Esophagus squamous epithelium (tissue), 5 donors: ENCODE results near the gene DEAF1. TPM values are rescaled to one million over a fixed set of nuclear protein-coding genes. Genes with fewer than 3 reads are reported as not detected.
A peak's percentile ranks its signal among the peaks of the same experiment; 100 is the strongest.

ENCODE experiments used
- DNase-seq: peaks from one replicate; lab custom pipeline; 2025; lab: John Stamatoyannopoulos, UW
- H3K27ac ChIP-seq, 4 donors: fragments of 200-600 bp; sonication (generic); one replicate each; pipeline ENCODE4 v1.5.1; 2016 to 2019; ENCODE audit warnings: mild to moderate bottlenecking in 1 of 4
- H3K27me3 ChIP-seq, 4 donors: fragments of 200-600 bp; sonication (generic); 1 replicate in 3 of 4; 2 replicates in 1 of 4; pipeline versions ENCODE4 v1.5.1 to v1.6.0; 2017 to 2021; ENCODE audit warnings: antibody characterized with exemption in 1 of 4
- H3K36me3 ChIP-seq, 3 donors: fragments of 200-600 bp; sonication (generic); one replicate each; pipeline ENCODE4 v1.5.1; 2016 to 2019
- H3K4me1 ChIP-seq, 3 donors: fragments of 200-600 bp; sonication (generic); one replicate each; pipeline ENCODE4 v1.5.1; 2017 to 2019
- H3K4me3 ChIP-seq, 4 donors: fragments of 200-600 bp; sonication (generic); 1 replicate in 3 of 4; 2 replicates in 1 of 4; pipeline ENCODE4 v1.5.1; 2016 to 2019; ENCODE audit warnings: mild to moderate bottlenecking in 2 of 4, moderate library complexity in 1 of 4
- H3K9me3 ChIP-seq, 3 donors: fragments of 200-600 bp; sonication (generic); one replicate each; pipeline ENCODE4 v1.5.1; 2016 to 2019
- CTCF ChIP-seq, 6 experiments: fragments of 450-650 bp in 4 of 6; fragments of 200-600 bp in 2 of 6; sonication (generic) in 2 of 6; IDR thresholded peaks; one replicate each; pipeline ENCODE4 v1.5.1; 2016 to 2019; ENCODE audit warnings: antibody characterized with exemption in 6 of 6, mild to moderate bottlenecking in 4 of 6, moderate library complexity in 4 of 6
- POLR2A ChIP-seq, 4 donors: fragments of 450-650 bp; IDR thresholded peaks; one replicate each; pipeline ENCODE4 v1.6.1; 2017; ENCODE audit warnings: antibody characterized with exemption in 4 of 4, mild to moderate bottlenecking in 4 of 4, moderate library complexity in 3 of 4
- WGBS, 2 donors: methylation state at CpG; one replicate each; pipeline ENCODE4 v1.1.5; 2018; 5-methylcytosine and 5-hydroxymethylcytosine counted together
- intact Hi-C: fragments of 100-400 bp; cut with DNase I; formaldehyde crosslinking; loops from one replicate; pipeline ENCODE4 v1.15.0; 2022
- total RNA-seq, 4 donors: library from RNA; depleted of rRNA; stranded (reverse); fragments of >200 nt; gene quantifications; one replicate each; pipeline ENCODE4 v1.1.0, GENCODE V29; 2016
- donor health status: DM: yes; HTN: yes; CAD: no.

Gene DEAF1
- total RNA-seq, 4 donors from 2014 or later: 18.3 to 45.0 (median 25.4) TPM

GRCh38 chr11:678297-678696 lies 16.7 kb downstream of the DEAF1 start:
- 78 to 89% methylated on average over 1 to 2 of the region's 3 CpGs for WGBS, 2 donors
- no peak overlapping the region for H3K4me3 ChIP-seq
- no peaks in the 10 kb centered on the region for H3K27me3 ChIP-seq
- no peak for DNase-seq
- intact Hi-C loops: no loop called here
- no peaks in the 10 kb centered on the region for H3K9me3 ChIP-seq
- TF ChIP-seq CTCF (IDR thresholded peaks at IDR 0.05) (no peak), POLR2A (IDR thresholded peaks at IDR 0.05) (no peak)
- H3K36me3 ChIP-seq: peaks cover 19 to 95% (median 23%) of the 10 kb centered on the region in 3 donors
- H3K4me1 ChIP-seq: no peaks in the 10 kb centered on the region
- H3K27ac ChIP-seq: no peak overlapping the region

- intact Hi-C loops: no loop called here
- no peaks in the 10 kb centered on the region for H3K4me1 ChIP-seq
- TF ChIP-seq POLR2A (IDR thresholded peaks at IDR 0.05) (no peak), CTCF (IDR thresholded peaks at IDR 0.05) (no peak)
- no peak for DNase-seq
- WGBS, 2 donors: 80 to 81% methylated on average over 6 to 8 of the region's 17 CpGs
- peaks cover 16 to 92% (median 30%) of the 10 kb centered on the region in 3 donors for H3K36me3 ChIP-seq
- H3K27ac ChIP-seq: no peak overlapping the region
- no peak overlapping the region for H3K4me3 ChIP-seq
- H3K9me3 ChIP-seq: no peaks in the 10 kb centered on the region
- H3K27me3 ChIP-seq: no peaks in the 10 kb centered on the region
Measured at GRCh38 chr11:674406-674805, 20.6 kb downstream of the DEAF1 start.

DNA sequence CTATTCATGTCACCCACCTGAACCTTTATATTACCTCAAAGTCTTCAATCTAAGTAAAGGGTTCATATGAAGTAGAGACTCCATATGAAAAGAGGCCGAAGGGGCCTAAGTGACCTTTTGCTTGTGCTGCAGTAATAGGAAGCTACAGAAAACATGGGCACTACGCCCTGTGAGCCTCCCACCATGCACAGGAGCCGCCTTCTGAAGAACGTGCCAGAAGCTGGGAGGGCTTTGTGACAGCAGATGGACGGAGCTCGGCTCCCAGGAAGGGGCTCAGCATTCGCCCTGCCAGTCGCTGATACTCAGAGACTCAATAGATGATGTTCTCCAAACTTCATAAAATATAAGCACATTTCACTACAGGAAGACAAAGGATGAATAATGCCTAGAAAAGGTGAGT lies 21.2 kb downstream of the DEAF1 start:
- H3K27ac ChIP-seq: no peak overlapping the region
- H3K36me3 ChIP-seq: peaks cover 15 to 90% (median 30%) of the 10 kb centered on the region in 3 donors
- DNase-seq: no peak
- no peak overlapping the region for H3K4me3 ChIP-seq
- TF ChIP-seq CTCF (IDR thresholded peaks at IDR 0.05): no peak
- no peak for TF ChIP-seq POLR2A (IDR thresholded peaks at IDR 0.05)
- no peaks in the 10 kb centered on the region for H3K4me1 ChIP-seq
- no peaks in the 10 kb centered on the region for H3K9me3 ChIP-seq
- intact Hi-C loops: no loop called here
- no peaks in the 10 kb centered on the region for H3K27me3 ChIP-seq
- 93 to 97% methylated on average over 8 of the region's 8 CpGs for WGBS, 2 donors

- TF ChIP-seq POLR2A (IDR thresholded peaks at IDR 0.05): no peak
- TF ChIP-seq CTCF (IDR thresholded peaks at IDR 0.05): no peak
- Histone ChIP-seq H3K27me3 (no peaks in the 10 kb centered on the region), H3K4me3 (no peak overlapping the region), H3K4me1 (peaks cover 6 to 16% (median 11%) of the 10 kb centered on the region in 3 donors), H3K9me3 (no peaks in the 10 kb centered on the region), H3K27ac (peak overlapping the region; percentile 11 to 79 (median 67)), H3K36me3 (peaks cover 0 to 75% (median 0%) of the 10 kb centered on the region in 3 donors)
- intact Hi-C loops: loop anchor here (10.0 kb wide), 1 partner anchor 59 kb away; no protein-coding TSS in a partner anchor
- DNase-seq: no peak
- WGBS, 2 donors: 34 to 46% methylated on average over 9 to 11 of the region's 11 CpGs
Measured at GRCh38 chr11:665704-666281, 29.2 kb downstream of the DEAF1 start.

GRCh38 chr11:665062-665703 lies 29.8 kb downstream of the DEAF1 start:
- peaks cover 0 to 77% (median 4%) of the 10 kb centered on the region in 3 donors for H3K36me3 ChIP-seq
- peak overlapping the region; percentile 11 to 79 (median 67) for H3K27ac ChIP-seq
- H3K4me3 ChIP-seq: no peak overlapping the region
- H3K9me3 ChIP-seq: no peaks in the 10 kb centered on the region
- no peaks in the 10 kb centered on the region for H3K27me3 ChIP-seq
- intact Hi-C loops: loop anchor here (10.0 kb wide), 1 partner anchor 60 kb away; no protein-coding TSS in a partner anchor
- peaks cover 6 to 16% (median 11%) of the 10 kb centered on the region in 3 donors for H3K4me1 ChIP-seq
- no peak for DNase-seq
- WGBS, 2 donors: 7 to 46% methylated on average over 8 of the region's 15 CpGs
- TF ChIP-seq CTCF (IDR thresholded peaks at IDR 0.05) (no peak), POLR2A (IDR thresholded peaks at IDR 0.05) (no peak)
